CD4-positive, alpha-beta T cell treated with Interleukin-10 for 1 hour (primary cell): Measurements from ENCODE around the gene ATP6V1G1.

Experiments used
- DNase-seq: peaks from one replicate; pipeline ENCODE4 v3.0.0-alpha.2; 2020

ATP6V1G1 gene

DNA sequence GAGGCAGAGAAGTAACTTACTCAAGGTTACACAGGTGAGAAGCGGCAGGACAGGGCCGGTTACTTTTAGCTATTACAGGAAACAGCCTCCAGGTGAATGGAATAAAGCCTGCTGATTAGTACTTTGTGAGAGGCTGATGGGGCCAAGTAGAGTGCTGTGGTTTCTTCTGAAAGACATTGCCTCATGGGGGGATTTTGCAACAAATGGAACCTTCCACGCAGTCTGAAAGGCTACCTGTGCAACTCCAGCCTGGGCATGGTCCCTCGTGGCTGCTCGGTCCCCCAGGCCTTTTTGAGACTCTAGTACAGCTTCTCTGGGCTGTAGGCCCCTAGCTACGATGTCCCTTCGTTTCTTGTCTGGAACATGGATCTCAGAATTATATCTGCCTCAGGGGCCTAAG, 25.5 kb downstream of the ATP6V1G1 start:
- no peak for DNase-seq

DNA sequence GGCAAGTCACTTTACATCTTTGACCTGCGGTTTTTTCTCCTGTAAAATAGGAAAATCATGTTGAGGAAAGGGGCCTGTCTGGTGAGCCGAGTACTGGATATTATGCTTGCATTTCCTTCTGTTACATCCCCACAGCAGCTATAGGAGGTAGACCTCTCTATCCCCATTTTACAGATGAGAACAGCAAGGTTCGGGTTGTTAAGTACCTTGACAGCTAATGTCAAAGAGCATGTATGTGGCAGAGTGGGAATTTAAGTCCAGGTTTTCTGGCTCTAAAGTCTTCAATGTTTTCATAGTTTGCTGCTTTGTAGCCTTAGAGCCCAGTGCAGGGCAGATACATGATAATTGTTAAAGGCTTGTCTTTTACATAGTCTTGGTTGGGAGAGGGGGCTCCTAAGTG, 26.4 kb downstream of the ATP6V1G1 start:
- no peak for DNase-seq

DNA sequence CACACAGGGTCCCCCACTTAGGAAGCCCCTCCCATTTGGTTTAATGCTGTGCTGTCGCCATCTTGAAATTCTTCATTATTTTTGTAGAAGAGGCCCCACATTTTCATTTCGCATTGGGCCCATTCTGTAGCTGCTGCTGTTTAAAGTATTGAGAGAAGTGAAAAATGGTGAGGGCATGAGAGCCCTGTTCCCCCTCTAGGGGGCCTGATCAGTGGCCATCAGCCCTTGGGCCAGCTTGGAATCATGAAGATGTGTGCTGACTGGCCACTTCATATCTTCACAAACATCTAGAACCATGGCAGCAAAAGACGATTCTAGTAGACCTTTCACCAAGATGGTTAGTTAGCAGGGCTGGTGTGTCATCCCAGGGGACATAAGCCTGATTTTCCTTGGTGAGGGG, 26.8 kb downstream of the ATP6V1G1 start:
- DNase-seq: no peak

GRCh38 chr9:114616684-114617520, 29.3 kb downstream of the ATP6V1G1 start:
- DNase-seq: peak; percentile 12

DNA sequence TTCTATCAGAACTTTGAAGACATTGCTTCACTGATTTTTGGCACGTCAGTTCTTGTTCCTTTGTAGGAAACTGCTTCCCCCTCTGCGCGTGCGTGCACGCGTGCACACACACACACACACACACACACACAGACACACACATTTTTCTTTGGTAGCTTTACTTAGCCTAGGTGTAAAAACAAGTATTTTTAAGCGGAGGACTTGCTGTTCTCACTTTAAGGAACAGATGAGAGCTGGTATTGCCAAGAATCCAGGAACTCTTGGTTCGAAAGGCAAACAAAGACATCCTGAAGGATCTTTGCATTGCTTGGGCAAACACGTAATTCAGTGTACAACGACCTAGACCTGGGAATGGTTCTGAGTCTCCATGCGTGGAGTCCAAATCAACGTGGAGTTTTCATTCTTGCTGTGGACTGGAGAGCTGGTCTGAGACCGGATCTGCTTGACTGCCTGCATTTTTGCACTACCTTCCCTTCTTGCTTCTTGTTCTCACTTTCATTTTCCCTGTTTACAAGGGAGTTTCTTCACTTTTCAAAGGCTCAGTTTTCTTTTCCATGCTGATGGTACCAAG, 31.7 kb downstream of the ATP6V1G1 start:
- DNase-seq: peak; percentile 13

GRCh38 chr9:114621561-114621960, 34.0 kb downstream of the ATP6V1G1 start:
- DNase-seq: no peak

DNA sequence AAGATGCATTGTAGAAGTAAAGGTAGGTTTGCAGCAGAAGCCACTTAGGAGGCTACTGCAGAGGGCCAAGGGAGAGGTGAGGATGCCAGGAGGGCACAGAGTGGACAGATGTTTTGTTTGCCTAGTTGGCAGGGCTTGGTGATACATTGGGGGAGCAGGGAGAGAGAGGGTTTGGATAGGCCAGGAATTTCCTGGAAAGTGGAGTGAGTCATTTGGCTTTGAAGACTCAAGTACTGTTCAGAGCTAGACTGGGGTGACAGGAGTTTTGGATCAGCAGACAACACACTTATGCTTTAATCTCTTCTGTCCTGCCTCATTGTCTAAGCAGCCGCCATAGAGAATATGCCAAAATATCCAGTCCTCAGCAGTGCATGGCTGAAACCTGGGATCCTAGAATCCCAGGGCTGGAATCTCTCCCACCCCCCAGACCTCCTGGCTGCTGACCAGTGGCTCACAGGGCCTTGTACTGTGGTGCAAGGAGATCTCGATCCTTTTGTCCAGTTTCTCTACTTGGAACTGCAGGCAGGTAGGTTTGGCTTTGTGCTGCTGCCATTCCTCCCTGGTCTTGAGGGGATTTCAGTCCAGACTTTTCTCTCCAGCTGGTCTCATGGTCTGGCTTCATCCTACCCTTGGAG, 34.5 kb downstream of the ATP6V1G1 start:
- DNase-seq: no peak

DNA sequence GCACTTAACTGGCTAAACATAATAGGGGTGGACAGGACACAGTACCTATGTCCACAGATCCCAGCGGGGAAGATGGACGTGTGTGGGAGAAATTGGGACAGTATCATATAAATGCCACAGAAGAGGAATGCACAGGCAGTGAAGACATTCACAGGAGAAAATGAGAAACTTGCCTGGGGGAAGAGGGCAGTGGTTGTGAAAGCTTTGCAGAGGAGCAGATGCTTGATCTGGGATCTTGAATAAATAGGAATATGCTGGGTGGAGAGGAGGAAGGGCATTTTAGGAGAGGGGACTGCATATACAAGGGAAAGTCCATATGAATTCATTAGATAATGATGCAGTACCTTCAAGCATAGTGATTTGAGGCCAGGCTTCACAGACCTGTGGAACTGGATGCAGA, 37.1 kb downstream of the ATP6V1G1 start:
- DNase-seq: no peak

GRCh38 chr9:114626415-114627020, 38.9 kb downstream of the ATP6V1G1 start:
- DNase-seq: no peak

- no peak for DNase-seq
Measured at GRCh38 chr9:114627553-114627952, 40.0 kb downstream of the ATP6V1G1 start.

DNA sequence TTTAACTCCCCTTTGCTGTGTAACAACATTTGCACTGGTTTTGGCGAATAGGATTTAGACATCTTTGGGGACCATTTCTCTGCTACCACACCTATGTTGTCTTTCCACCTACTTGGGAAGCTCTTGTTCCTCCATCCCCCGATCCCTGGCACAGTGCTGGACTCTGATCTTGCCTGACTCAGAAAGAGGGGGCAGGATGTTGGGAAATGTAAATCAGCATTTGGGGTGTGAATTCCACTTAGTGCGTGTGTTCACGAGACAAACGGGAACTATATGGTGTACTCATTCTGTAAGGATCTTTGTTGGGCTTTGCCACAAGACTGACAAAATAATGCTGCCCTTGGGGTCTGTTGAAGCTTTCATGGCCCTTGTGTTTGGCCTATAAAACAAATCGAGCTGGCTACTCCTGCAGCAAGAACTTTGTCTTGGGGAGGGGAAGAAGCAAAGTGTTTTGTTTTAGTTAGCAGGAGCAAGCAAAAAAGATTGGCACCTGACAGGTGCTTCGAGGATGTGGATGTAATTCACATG, 42.1 kb downstream of the ATP6V1G1 start:
- no peak for DNase-seq

DNA sequence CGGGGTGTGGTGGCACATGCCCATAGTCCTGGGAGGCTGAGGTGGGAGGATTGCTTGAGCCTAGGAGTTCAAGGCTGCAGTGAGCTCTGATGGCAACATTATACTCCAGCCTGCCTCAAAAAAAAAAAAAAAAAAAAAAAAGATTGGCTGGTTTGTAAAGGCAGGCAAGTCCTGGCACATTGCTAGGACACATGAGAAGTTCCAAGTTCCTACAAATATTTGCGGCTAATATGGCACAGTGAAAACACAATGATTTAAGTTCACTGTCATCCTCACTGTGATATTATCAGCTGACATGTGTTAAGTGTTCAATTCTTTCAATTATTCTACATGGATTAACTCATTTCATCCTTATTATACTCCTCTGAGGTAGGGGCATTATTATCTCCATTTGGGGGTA, 43.6 kb downstream of the ATP6V1G1 start:
- no peak for DNase-seq

GRCh38 chr9:114633438-114634089, 46.0 kb downstream of the ATP6V1G1 start:
- no peak for DNase-seq

DNA sequence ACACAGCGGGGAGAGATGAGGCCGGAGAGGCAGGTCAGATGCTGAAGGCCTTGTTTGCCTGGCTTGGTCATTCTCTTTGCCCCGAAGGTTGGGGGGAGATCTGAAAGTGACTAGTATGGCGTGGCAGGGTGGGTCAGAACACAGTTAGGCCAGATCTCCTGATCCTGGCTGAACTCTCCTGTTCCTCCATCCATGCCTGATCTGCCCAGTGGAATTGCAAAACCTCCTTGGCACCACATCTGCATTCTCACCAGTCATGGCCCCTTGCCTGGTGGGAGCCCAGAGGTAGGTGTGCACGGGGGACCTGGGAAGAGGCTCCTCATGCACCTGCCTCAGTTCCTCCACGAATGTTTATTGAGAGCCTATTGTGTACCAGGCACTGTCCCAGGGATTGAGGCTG, 46.8 kb downstream of the ATP6V1G1 start:
- DNase-seq: no peak

DNA sequence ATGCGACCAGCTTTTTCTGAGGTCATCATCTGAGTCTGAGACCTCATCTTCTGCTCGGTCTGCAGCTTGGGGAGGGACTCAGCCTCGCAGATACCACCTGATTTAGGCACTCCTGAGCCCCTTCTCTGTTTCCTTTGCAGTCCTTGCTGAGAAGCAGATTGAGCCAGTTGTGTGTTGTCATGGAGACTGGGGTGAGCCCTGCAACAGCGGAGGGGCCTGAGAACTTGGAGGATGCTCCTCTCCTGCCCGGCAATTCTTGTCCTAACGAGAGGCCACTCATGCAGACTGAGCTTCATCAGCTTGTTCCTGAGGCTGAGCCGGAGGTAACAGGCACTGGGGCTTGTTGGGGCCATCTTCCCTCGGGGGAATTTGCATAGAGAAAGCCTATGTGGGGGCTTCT, 50.8 kb downstream of the ATP6V1G1 start:
- no peak for DNase-seq

DNA sequence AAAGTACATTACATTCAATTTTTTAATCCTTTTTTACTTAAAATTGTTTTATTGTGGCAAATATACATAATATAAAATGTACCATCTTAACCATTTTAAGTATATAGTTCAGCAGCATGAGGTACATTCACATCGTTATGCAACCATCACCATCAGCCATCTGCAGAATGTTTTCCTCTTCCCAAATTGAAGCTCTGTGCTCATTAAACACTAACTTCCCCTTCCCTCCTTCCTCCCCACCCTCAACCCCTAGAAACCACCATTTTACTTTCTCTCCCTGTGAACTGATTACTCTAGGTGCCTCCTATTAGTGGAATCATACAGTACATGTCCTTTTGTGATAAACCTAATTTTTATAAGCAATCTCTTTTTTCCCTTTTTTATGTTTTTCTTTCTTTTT, 54.4 kb downstream of the ATP6V1G1 start:
- no peak for DNase-seq

GRCh38 chr9:114643001-114643400, 55.4 kb downstream of the ATP6V1G1 start:
- no peak for DNase-seq

DNA sequence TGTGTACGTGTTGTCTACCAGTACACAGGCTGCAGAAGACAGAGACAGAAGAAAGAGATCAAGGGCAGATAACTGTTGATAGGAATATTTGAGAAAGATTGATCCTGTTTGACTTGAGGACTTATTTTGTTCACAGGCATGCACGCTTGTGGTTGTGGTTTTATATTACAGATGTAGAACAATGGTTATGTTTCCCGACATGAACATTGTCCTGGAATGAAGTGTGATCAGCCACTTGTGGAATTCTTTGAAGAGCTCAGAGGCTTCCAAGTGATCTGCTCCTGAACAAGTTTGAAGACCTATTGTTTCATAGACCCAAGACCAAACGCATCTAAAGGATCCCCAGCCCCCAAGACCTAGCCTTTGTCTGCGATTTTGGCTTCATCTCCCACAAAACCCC, 56.3 kb downstream of the ATP6V1G1 start:
- no peak for DNase-seq
